HCT116 (cell line): ENCODE results near the gene WIZ. TPM values are rescaled to one million over a fixed set of nuclear protein-coding genes. Genes with fewer than 3 reads are reported as not detected.

Experiments used
- ATAC-seq: fragments of 200-7000 bp; cut with Tn5 transposase; 2 replicates; pipeline ENCODE4 v1.9.1; 2020; ENCODE audit warnings: mild to moderate bottlenecking, moderate library complexity
- BruUV-seq: library from RNA; stranded (reverse); fragments of 400-500 nt; replicated peaks from 2 replicates; lab custom pipeline; 2021; lab: Mats Ljungman, UMichigan
- CTCF ChIA-PET: fragments of 300-600 bp; sonication (Branson Sonifier 250); formaldehyde crosslinking; loops from one replicate; lab custom pipeline; 2021; ENCODE audit warnings: antibody characterized with exemption; lab: Charles Lee
- POLR2A ChIA-PET: fragments of 300-600, 350-600 bp; sonication (Branson Sonifier 250); formaldehyde crosslinking; loops from one replicate; lab custom pipeline; 2021; ENCODE audit warnings: antibody characterized with exemption; lab: Charles Lee
- RAD21 ChIA-PET, 2 experiments: fragments of 300-600 bp; sonication (Branson Sonifier 250); formaldehyde crosslinking; loops; one replicate each; lab custom pipeline; 2023; ENCODE audit warnings: low total read pairs in 2 of 2; ENCODE audit not compliant: uncharacterized antibody in 2 of 2, unreplicated experiment in 2 of 2, low non-redundant PET in 1 of 2; lab: Charles Lee
- DNase-seq: peaks from one replicate; pipeline ENCODE4 v3.0.0-alpha.2; 2010; ENCODE audit warnings: low read depth, low spot score
- H2AFZ ChIP-seq: fragments of 200-600 bp; shearing (Covaris generic), sonication (generic); 2 replicates; pipeline ENCODE4 v1.6.1; 2017; ENCODE audit warnings: low read depth, mixed run types, mixed read lengths, antibody characterized with exemption, low read length; ENCODE audit not compliant: poor library complexity, severe bottlenecking
- H3K27ac ChIP-seq: 2 replicates; pipeline ENCODE4 v1.5.1; 2012; ENCODE audit warnings: low read depth, low read length
- H3K27me3 ChIP-seq: fragments of 200-600 bp; sonication (generic); 2 replicates; pipeline ENCODE4 v1.6.1; 2016; ENCODE audit warnings: mixed run types, low read length, mixed read lengths; ENCODE audit not compliant: insufficient read depth
- H3K36me3 ChIP-seq, 2 experiments: fragments of 200-500 bp in 1 of 2; fragments of 200-600 bp in 1 of 2; sonication (Bioruptor generic) in 1 of 2; sonication (generic) in 1 of 2; 2 replicates each; pipeline versions ENCODE4 v1.5.1 to v1.6.1; 2014 to 2016; ENCODE audit warnings: low read length in 2 of 2, inconsistent platforms in 1 of 2, mixed read lengths in 1 of 2, mixed run types in 1 of 2; ENCODE audit not compliant: insufficient read depth in 2 of 2, control insufficient read depth in 1 of 2
- H3K4me1 ChIP-seq, 2 experiments: fragments of 200-600 bp in 1 of 2; sonication (generic) in 1 of 2; 2 replicates each; pipeline versions ENCODE4 v1.5.1 to v1.6.1; 2012 to 2017; ENCODE audit warnings: low read length in 2 of 2, inconsistent platforms in 1 of 2, mild to moderate bottlenecking in 1 of 2, mixed read lengths in 1 of 2, mixed run types in 1 of 2, moderate library complexity in 1 of 2; ENCODE audit not compliant: insufficient read depth in 2 of 2, control insufficient read depth in 1 of 2
- H3K4me2 ChIP-seq: fragments of 200-600 bp; sonication (generic); 2 replicates; pipeline ENCODE4 v1.6.1; 2017; ENCODE audit warnings: mixed run types, low read length, mixed read lengths
- H3K4me3 ChIP-seq, 2 experiments: fragments of 200-600 bp in 1 of 2; sonication (generic) in 1 of 2; replicated peaks in 1 of 2; 2 replicates each; pipeline ENCODE4 v1.5.1; 2011 to 2016; ENCODE audit warnings: low read length in 2 of 2, control low read depth in 1 of 2, low read depth in 1 of 2, mild to moderate bottlenecking in 1 of 2, mixed read lengths in 1 of 2, mixed run types in 1 of 2
- H3K79me2 ChIP-seq: fragments of 200-600 bp; sonication (generic); 2 replicates; pipeline ENCODE4 v1.6.1; 2017; ENCODE audit warnings: mild to moderate bottlenecking, mixed run types, low read length, moderate library complexity, mixed read lengths; ENCODE audit not compliant: insufficient read depth
- H3K9ac ChIP-seq: fragments of 200-600 bp; sonication (generic); 2 replicates; pipeline ENCODE4 v1.6.1; 2016; ENCODE audit warnings: low read length, mixed read lengths
- H3K9me2 ChIP-seq: fragments of 200-600 bp; sonication (generic), shearing (Covaris generic); 2 replicates; pipeline ENCODE4 v1.6.1; 2017; ENCODE audit warnings: mixed run types, mild to moderate bottlenecking, moderate library complexity; ENCODE audit not compliant: insufficient read depth
- H3K9me3 ChIP-seq, 2 experiments: fragments of 200-500 bp in 1 of 2; fragments of 200-600 bp in 1 of 2; sonication (Bioruptor generic) in 1 of 2; sonication (generic) in 1 of 2; 2 replicates each; pipeline ENCODE4 v1.6.1; 2014 to 2017; ENCODE audit warnings: low read length in 2 of 2, mixed read lengths in 2 of 2, inconsistent platforms in 1 of 2, low read depth in 1 of 2, mild to moderate bottlenecking in 1 of 2, mixed run types in 1 of 2, moderate library complexity in 1 of 2; ENCODE audit not compliant: control insufficient read depth in 1 of 2, insufficient read depth in 1 of 2
- H4K20me1 ChIP-seq: fragments of 200-600 bp; sonication (generic), shearing (Covaris generic); 2 replicates; pipeline ENCODE4 v1.6.1; 2017; ENCODE audit warnings: mixed run types, mild to moderate bottlenecking, moderate library complexity; ENCODE audit not compliant: insufficient read depth
- CBX3 ChIP-seq: IDR thresholded peaks from 2 replicates; pipeline ENCODE4 v1.6.1; 2012; ENCODE audit warnings: low read depth
- EZH2 ChIP-seq: fragments of 200-600 bp; sonication (generic); IDR thresholded peaks from 2 replicates; pipeline ENCODE4 v1.6.1; 2017; ENCODE audit warnings: antibody characterized with exemption, mixed run types
- EZH2phosphoT487 ChIP-seq: fragments of 200-600 bp; IDR thresholded peaks from 2 replicates; pipeline ENCODE4 v1.6.1; 2018; ENCODE audit warnings: antibody characterized with exemption, borderline replicate concordance
- JUND ChIP-seq: IDR thresholded peaks from 2 replicates; pipeline ENCODE4 v1.6.1; 2012
- MAX ChIP-seq: IDR thresholded peaks from 2 replicates; pipeline ENCODE4 v1.6.1; 2012
- POLR2AphosphoS5 ChIP-seq: IDR thresholded peaks from 2 replicates; pipeline ENCODE4 v1.6.1; 2011; ENCODE audit warnings: mild to moderate bottlenecking, low read depth, low read length, moderate library complexity
- REST ChIP-seq: IDR thresholded peaks from 2 replicates; pipeline ENCODE4 v1.6.1; 2012; ENCODE audit warnings: low read depth
- TCF7L2 ChIP-seq: IDR thresholded peaks from 2 replicates; pipeline ENCODE4 v1.7.0; 2011; ENCODE audit warnings: borderline replicate concordance, inconsistent platforms; ENCODE audit not compliant: insufficient read depth, insufficient read length; ENCODE audit errors: extremely low read depth
- YY1 ChIP-seq: IDR thresholded peaks from 2 replicates; pipeline ENCODE4 v1.6.1; 2011; ENCODE audit warnings: low read length, low read depth, moderate library complexity, mild to moderate bottlenecking; ENCODE audit not compliant: insufficient replicate concordance; ENCODE audit errors: extremely low read depth
- ZBTB33 ChIP-seq: IDR thresholded peaks from 2 replicates; pipeline ENCODE4 v1.6.1; 2011; ENCODE audit warnings: mild to moderate bottlenecking, low read length, moderate library complexity; ENCODE audit not compliant: insufficient replicate concordance; ENCODE audit errors: extremely low read depth
- ZFX ChIP-seq: fragments of 450-650 bp; IDR thresholded peaks from 2 replicates; pipeline ENCODE4 v1.6.1; 2017
- ZNF274 ChIP-seq: fragments of 200-500 bp; sonication (Bioruptor generic); IDR thresholded peaks from 2 replicates; pipeline ENCODE4 v1.6.1; 2014; ENCODE audit warnings: mild to moderate bottlenecking, low read depth, low read length, inconsistent platforms
- intact Hi-C: fragments of 100-400 bp; cut with micrococcal nuclease; formaldehyde crosslinking; loops from 2 replicates; pipeline ENCODE4 v1.10.0; 2022
- total RNA-seq: library from RNA; stranded (reverse); gene quantifications from one replicate; pipeline ENCODE4 v1.2.1, GENCODE V29; 2021; ENCODE audit not compliant: unreplicated experiment

WIZ gene
- total RNA-seq, 1 experiment from 2014 or later: 28.4 TPM

DNA sequence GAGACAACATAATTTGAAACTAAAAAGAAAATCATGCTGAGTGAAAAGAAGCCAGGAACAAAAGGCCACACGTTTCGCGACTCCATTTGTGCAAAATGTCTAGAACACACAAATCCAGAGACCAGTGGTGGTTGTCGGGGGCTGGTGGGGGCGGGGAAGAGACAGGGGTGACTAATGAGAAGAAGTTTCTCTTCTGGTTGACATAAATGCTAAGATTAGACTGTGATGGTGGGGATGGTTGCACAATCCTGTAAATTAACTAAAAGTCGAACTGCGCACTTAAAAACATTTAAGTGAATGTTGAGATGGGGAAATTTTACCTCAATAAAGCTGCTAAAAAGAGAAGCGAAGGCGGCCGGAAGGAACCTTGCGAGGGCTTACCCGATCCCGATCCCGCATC lies 77.3 kb downstream of the WIZ start:
- ChIA-PET POLR2A (no interaction called here), RAD21 (no interaction called here), CTCF (no interaction called here)
- DNase-seq (no peak), ATAC-seq (no peak)
- H3K9me3 ChIP-seq: no peaks in the 10 kb centered on the region
- no peak overlapping the region for H2AFZ ChIP-seq
- no peak overlapping the region for H3K4me2 ChIP-seq
- H3K4me3 ChIP-seq: no peak overlapping the region
- no peak for TF ChIP-seq CBX3
- TF ChIP-seq ZFX: no peak
- no peak for TF ChIP-seq POLR2AphosphoS5
- no peak for TF ChIP-seq MAX
- no peak for TF ChIP-seq ZNF274
- TF ChIP-seq ZBTB33: no peak
- TF ChIP-seq REST: no peak
- TF ChIP-seq YY1: no peak
- no peak for TF ChIP-seq EZH2phosphoT487
- TF ChIP-seq EZH2: no peak
- TF ChIP-seq TCF7L2: no peak
- TF ChIP-seq JUND: no peak
- BruUV-seq: no TSS peak
- H3K27ac ChIP-seq: no peak overlapping the region
- H3K79me2 ChIP-seq: peaks cover 59% of the 10 kb centered on the region
- H3K36me3 ChIP-seq: peaks cover 27 to 53% of the 10 kb centered on the region in 2 experiments
- no peaks in the 10 kb centered on the region for H3K27me3 ChIP-seq
- 0 out of 2 replicates have a peak, but pooled peaks cover 3% of the 10 kb centered on the region for H4K20me1 ChIP-seq
- intact Hi-C loops: loop anchor here (10.0 kb wide), 1 partner anchor 108 kb away; no protein-coding TSS in a partner anchor
- H3K9ac ChIP-seq: no peak overlapping the region
- peaks cover 10 to 13% of the 10 kb centered on the region in 2 experiments for H3K4me1 ChIP-seq
- H3K9me2 ChIP-seq: no peaks in the 10 kb centered on the region
